ENCODE data around the gene PRB2. TPM values are rescaled to one million over a fixed set of nuclear protein-coding genes. Genes with fewer than 3 reads are reported as not detected.

PRB2 gene
- total RNA-seq, result not detected

GRCh38 chr12:11395467-11395866, at the start of gene PRB2:
TSS of gene PRB2 (minus strand) at chr12:11395567. CDS start at chr12:11395529, 38 bp downstream.

Other genes starting within 250 kb of the PRB2 start
- gene SMIM10L1, start 224.4 kb downstream of the PRB2 start, total RNA-seq, result 15.5 TPM
- not detected for gene TAS2R42, start 208.6 kb downstream of the PRB2 start, total RNA-seq
- not detected for gene PRB3, start 125.9 kb downstream of the PRB2 start, total RNA-seq
- gene PRB4, start 85.1 kb downstream of the PRB2 start, total RNA-seq, result not detected